Astrocyte (in vitro differentiated cells and primary cell): ENCODE measurements around the gene HS6ST2. TPM values are rescaled to one million over a fixed set of nuclear protein-coding genes. Genes with fewer than 3 reads are reported as not detected.

Source experiments
- DNase-seq: peaks from one replicate; pipeline ENCODE4 v3.0.0-alpha.2; 2010; ENCODE audit warnings: low read depth
- FAIRE-seq: peaks from 2 replicates; lab custom pipeline; 2011; peaks lifted over from hg19 to GRCh38; lab: Jason Lieb, UNC
- H2AFZ ChIP-seq: 2 replicates; pipeline ENCODE4 v1.6.0; 2012; ENCODE audit warnings: low read depth, low read length, inconsistent platforms
- H3K27ac ChIP-seq: 2 replicates; pipeline ENCODE4 v1.5.1; 2011; ENCODE audit warnings: low read depth, low read length, inconsistent platforms
- H3K27me3 ChIP-seq: 2 replicates; pipeline ENCODE4 v1.6.0; 2011; ENCODE audit warnings: low read length, inconsistent platforms; ENCODE audit not compliant: insufficient read depth
- H3K36me3 ChIP-seq: 2 replicates; pipeline ENCODE4 v1.5.1; 2011; ENCODE audit warnings: low read length, inconsistent platforms; ENCODE audit not compliant: insufficient read depth
- H3K4me1 ChIP-seq: 2 replicates; pipeline ENCODE4 v1.5.1; 2011; ENCODE audit warnings: low read length, inconsistent platforms; ENCODE audit not compliant: insufficient read depth
- H3K4me2 ChIP-seq: 2 replicates; pipeline ENCODE4 v1.6.0; 2012; ENCODE audit warnings: low read length, inconsistent platforms
- H3K4me3 ChIP-seq: 2 replicates; pipeline ENCODE4 v1.5.1; 2011; ENCODE audit warnings: low read depth, mild to moderate bottlenecking, low read length, inconsistent platforms; ENCODE audit not compliant: insufficient read depth
- H3K79me2 ChIP-seq: 2 replicates; pipeline ENCODE4 v1.6.0; 2012; ENCODE audit warnings: mild to moderate bottlenecking, low read length, inconsistent platforms; ENCODE audit not compliant: insufficient read depth
- H3K9ac ChIP-seq: 2 replicates; pipeline ENCODE4 v1.6.0; 2012; ENCODE audit warnings: mild to moderate bottlenecking, low read length, inconsistent platforms
- H3K9me3 ChIP-seq: 2 replicates; pipeline ENCODE4 v1.5.1; 2012; ENCODE audit warnings: low read depth, mild to moderate bottlenecking, low read length, inconsistent platforms; ENCODE audit not compliant: insufficient read depth
- H4K20me1 ChIP-seq: 2 replicates; pipeline ENCODE4 v1.6.0; 2012; ENCODE audit warnings: low read length, inconsistent platforms; ENCODE audit not compliant: insufficient read depth
- H3K27ac Mint-ChIP-seq: one replicate; pipeline ENCODE4 v1.8.0; 2021; ENCODE audit warnings: mild to moderate bottlenecking, mixed read lengths; ENCODE audit not compliant: unreplicated experiment
- H3K27me3 Mint-ChIP-seq: one replicate; pipeline ENCODE4 v1.8.0; 2021; ENCODE audit warnings: low read depth, mixed read lengths; ENCODE audit not compliant: unreplicated experiment
- H3K36me3 Mint-ChIP-seq: one replicate; pipeline ENCODE4 v1.8.0; 2021; ENCODE audit warnings: low read depth, mixed read lengths; ENCODE audit not compliant: unreplicated experiment
- H3K4me1 Mint-ChIP-seq: one replicate; pipeline ENCODE4 v1.8.0; 2021; ENCODE audit warnings: low read depth, mixed read lengths; ENCODE audit not compliant: unreplicated experiment
- H3K4me3 Mint-ChIP-seq: one replicate; pipeline ENCODE4 v1.8.0; 2021; ENCODE audit warnings: mild to moderate bottlenecking, moderate library complexity, mixed read lengths; ENCODE audit not compliant: unreplicated experiment
- H3K9me3 Mint-ChIP-seq: one replicate; pipeline ENCODE4 v1.8.0; 2021; ENCODE audit warnings: mild to moderate bottlenecking, mixed read lengths; ENCODE audit not compliant: unreplicated experiment
- CTCF ChIP-seq: IDR thresholded peaks from 2 replicates; pipeline ENCODE4 v1.5.1; 2011; ENCODE audit warnings: low read depth, mild to moderate bottlenecking, inconsistent platforms, low read length, moderate library complexity; ENCODE audit not compliant: insufficient read depth
- EZH2 ChIP-seq: IDR thresholded peaks from 2 replicates; pipeline ENCODE4 v1.6.1; 2012; ENCODE audit warnings: mild to moderate bottlenecking, low read length, inconsistent platforms; ENCODE audit not compliant: insufficient read depth
- total RNA-seq: library from RNA; stranded (reverse); gene quantifications from 2 replicates; pipeline ENCODE4 v1.2.1, GENCODE V29; 2021

Gene HS6ST2
- total RNA-seq, 1 donor from 2014 or later, result 12.9 TPM

- Histone ChIP-seq H3K27ac (no peak overlapping the region), H3K27me3 (peaks cover 7% of the 10 kb centered on the region), H4K20me1 (no peaks in the 10 kb centered on the region), H2AFZ (no peak overlapping the region), H3K4me1 (no peaks in the 10 kb centered on the region), H3K4me2 (no peak overlapping the region), H3K79me2 (no peaks in the 10 kb centered on the region), H3K4me3 (no peak overlapping the region), H3K9ac (no peak overlapping the region), H3K36me3 (no peaks in the 10 kb centered on the region), H3K9me3 (no peaks in the 10 kb centered on the region)
- DNase-seq (no peak), FAIRE-seq (no peak)
- TF ChIP-seq EZH2, result no peak
- TF ChIP-seq CTCF, result no peak
- Mint-ChIP-seq H3K4me3 (no peak overlapping the region), H3K27ac (no peak overlapping the region), H3K27me3 (peaks cover 12% of the 10 kb centered on the region), H3K36me3 (no peaks in the 10 kb centered on the region), H3K4me1 (no peaks in the 10 kb centered on the region), H3K9me3 (no peaks in the 10 kb centered on the region)
Measured at GRCh38 chrX:132961511-132961910, 3.1 kb upstream of the HS6ST2 start.

GRCh38 chrX:132957211-132958090 lies 978 bp downstream of the HS6ST2 start:
- H3K36me3 Mint-ChIP-seq, result no peaks in the 10 kb centered on the region
- no peak overlapping the region for H3K9ac ChIP-seq
- TF ChIP-seq EZH2 (no peak), CTCF (no peak)
- H3K27me3 ChIP-seq, result peaks cover 9% of the 10 kb centered on the region
- H4K20me1 ChIP-seq, result no peaks in the 10 kb centered on the region
- DNase-seq (peak; percentile 10), FAIRE-seq (no peak)
- peak overlapping the region; percentile 79 for H3K4me2 ChIP-seq
- no peaks in the 10 kb centered on the region for H3K4me1 ChIP-seq
- H3K79me2 ChIP-seq, result no peaks in the 10 kb centered on the region
- H3K4me1 Mint-ChIP-seq, result peaks cover 9% of the 10 kb centered on the region
- no peaks in the 10 kb centered on the region for H3K9me3 Mint-ChIP-seq
- no peak overlapping the region for H3K27ac Mint-ChIP-seq
- H3K36me3 ChIP-seq, result no peaks in the 10 kb centered on the region
- peak overlapping the region; percentile 37 for H3K4me3 ChIP-seq
- H3K4me3 Mint-ChIP-seq, result peak overlapping the region; percentile 82
- H3K27ac ChIP-seq, result no peak overlapping the region
- H2AFZ ChIP-seq, result peak overlapping the region; percentile 73
- H3K9me3 ChIP-seq, result no peaks in the 10 kb centered on the region
- peaks cover 10% of the 10 kb centered on the region for H3K27me3 Mint-ChIP-seq
